ENCODE measurements around the gene NAT10.

Gene NAT10

DNA sequence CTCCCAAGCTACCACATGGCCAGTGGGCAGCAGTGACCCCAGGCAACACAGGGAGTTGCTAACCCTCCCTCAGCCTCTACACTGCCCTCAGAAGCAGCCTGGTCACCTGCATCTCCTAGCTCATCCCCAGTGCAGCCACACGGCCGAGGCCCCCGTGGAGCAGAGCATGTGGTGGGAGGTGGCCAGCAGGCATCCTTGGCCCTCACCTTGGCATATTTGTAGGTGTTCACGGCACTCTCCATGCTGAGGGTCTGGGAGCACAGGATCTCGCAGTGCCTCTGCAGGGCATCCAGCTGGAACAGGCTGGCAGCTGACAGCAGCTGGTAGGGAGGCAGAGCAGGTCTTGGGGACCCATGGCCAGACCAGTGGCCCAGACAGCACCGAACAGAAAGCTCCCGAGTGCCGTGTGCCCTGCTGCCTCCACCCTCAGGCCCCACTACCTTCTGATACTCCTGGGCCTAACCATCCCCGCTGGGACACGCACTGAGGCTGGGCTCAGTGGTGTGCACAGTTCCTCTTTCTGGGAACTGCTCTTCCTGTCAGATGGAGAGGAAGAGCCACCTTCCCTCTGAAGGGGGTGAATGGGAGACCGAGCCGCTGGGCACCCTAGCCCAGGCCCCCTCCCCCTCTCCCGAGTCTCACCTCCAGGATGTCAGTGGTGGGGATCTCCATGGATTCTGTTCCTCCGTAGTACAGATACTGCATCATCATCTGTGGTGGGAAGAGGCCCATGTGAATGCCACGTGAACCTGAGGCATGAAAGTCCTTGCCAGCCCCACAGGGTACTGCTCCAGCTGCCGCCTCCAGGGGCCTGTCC lies 48.8 kb downstream of the NAT10 start:
- TF ChIP-seq POLR2AphosphoS5 (IDR thresholded peaks at IDR 0.05; ENCODE audit: low read depth, low read length) (no peak), TAF1 (IDR thresholded peaks at IDR 0.05; ENCODE audit: borderline replicate concordance, insufficient read depth, low read length) (no peak), SIN3A (IDR thresholded peaks at IDR 0.05; ENCODE audit: borderline replicate concordance, insufficient read depth, low read length) (no peak), FOXP2 (optimal IDR thresholded peaks at IDR 0.05; ENCODE audit: borderline replicate concordance, extremely low read depth, extremely low read length, insufficient read depth) (no peak)
- TF ChIP-seq, protein P1, sequence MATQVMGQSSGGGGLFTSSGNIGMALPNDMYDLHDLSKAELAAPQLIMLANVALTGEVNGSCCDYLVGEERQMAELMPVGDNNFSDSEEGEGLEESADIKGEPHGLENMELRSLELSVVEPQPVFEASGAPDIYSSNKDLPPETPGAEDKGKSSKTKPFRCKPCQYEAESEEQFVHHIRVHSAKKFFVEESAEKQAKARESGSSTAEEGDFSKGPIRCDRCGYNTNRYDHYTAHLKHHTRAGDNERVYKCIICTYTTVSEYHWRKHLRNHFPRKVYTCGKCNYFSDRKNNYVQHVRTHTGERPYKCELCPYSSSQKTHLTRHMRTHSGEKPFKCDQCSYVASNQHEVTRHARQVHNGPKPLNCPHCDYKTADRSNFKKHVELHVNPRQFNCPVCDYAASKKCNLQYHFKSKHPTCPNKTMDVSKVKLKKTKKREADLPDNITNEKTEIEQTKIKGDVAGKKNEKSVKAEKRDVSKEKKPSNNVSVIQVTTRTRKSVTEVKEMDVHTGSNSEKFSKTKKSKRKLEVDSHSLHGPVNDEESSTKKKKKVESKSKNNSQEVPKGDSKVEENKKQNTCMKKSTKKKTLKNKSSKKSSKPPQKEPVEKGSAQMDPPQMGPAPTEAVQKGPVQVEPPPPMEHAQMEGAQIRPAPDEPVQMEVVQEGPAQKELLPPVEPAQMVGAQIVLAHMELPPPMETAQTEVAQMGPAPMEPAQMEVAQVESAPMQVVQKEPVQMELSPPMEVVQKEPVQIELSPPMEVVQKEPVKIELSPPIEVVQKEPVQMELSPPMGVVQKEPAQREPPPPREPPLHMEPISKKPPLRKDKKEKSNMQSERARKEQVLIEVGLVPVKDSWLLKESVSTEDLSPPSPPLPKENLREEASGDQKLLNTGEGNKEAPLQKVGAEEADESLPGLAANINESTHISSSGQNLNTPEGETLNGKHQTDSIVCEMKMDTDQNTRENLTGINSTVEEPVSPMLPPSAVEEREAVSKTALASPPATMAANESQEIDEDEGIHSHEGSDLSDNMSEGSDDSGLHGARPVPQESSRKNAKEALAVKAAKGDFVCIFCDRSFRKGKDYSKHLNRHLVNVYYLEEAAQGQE (IDR thresholded peaks at IDR 0.05; ENCODE audit: insufficient read depth in 1 of 2, low read depth in 2 of 2, low read length in 2 of 2): no peak

DNA sequence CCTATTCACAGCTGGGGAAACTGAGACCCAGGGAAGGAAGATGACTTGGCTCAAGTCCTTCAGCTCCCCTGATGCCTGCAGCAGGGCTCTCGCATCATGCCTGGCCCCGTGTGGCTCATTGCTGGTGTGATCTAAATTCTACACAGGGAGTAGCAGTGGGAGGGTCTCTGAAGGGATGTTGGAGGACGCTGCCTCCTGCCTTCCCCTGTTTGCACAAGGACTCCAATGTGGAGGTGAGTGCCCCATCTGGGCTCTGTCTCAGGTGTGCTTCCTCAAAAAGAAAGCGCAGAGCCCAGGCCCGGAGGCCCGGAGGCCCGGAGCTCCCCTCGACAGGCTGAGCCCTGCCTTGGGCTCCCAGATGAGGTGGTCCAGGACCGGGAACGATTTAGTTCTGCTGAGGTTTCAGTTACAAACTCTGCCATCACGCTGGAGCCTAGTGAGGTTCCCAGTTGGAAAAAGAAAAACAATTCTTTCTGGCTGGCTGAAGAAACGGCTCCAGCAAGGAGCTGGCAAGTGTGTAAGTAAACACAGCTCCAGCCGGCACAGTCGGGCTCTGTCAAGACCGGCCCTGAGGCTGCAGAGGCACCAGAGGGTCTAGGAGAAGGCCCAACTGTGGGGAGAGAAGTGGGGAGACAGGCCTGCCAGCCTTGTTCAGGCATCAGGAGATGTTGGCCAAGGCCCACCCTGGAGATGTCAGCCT lies 49.8 kb downstream of the NAT10 start:
- TF ChIP-seq SIN3A (IDR thresholded peaks at IDR 0.05; ENCODE audit: borderline replicate concordance, insufficient read depth, low read length) (no peak), POLR2AphosphoS5 (IDR thresholded peaks at IDR 0.05; ENCODE audit: low read depth, low read length) (0 out of 2 replicates have a peak, but pooled peaks have one; percentile 11)

DNA sequence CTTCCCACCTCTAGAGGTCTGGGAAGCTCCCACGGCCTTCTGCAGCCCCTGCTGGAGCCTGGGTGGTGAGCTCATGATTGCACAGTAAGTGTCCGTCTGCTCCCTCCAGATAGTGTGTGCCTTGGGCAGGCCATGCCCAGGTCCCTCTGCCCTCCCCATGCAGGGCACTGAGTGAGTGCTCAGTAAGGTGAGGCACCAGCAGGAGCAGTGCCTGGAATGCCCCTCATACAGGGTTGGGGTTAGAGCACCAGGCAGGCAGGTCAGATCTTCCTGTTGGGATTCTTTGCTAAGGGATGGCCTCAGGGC lies 50.3 kb downstream of the NAT10 start:
- TF ChIP-seq, protein P1 (IDR thresholded peaks at IDR 0.05; ENCODE audit: insufficient read depth in 1 of 2, low read depth in 2 of 2, low read length in 2 of 2): no peak
- TF ChIP-seq FOXP2 (optimal IDR thresholded peaks at IDR 0.05; ENCODE audit: borderline replicate concordance, extremely low read depth, extremely low read length, insufficient read depth) (no peak), POLR2AphosphoS5 (IDR thresholded peaks at IDR 0.05; ENCODE audit: low read depth, low read length) (no peak), TAF1 (IDR thresholded peaks at IDR 0.05; ENCODE audit: borderline replicate concordance, insufficient read depth, low read length) (no peak), SIN3A (IDR thresholded peaks at IDR 0.05; ENCODE audit: borderline replicate concordance, insufficient read depth, low read length) (no peak)

DNA sequence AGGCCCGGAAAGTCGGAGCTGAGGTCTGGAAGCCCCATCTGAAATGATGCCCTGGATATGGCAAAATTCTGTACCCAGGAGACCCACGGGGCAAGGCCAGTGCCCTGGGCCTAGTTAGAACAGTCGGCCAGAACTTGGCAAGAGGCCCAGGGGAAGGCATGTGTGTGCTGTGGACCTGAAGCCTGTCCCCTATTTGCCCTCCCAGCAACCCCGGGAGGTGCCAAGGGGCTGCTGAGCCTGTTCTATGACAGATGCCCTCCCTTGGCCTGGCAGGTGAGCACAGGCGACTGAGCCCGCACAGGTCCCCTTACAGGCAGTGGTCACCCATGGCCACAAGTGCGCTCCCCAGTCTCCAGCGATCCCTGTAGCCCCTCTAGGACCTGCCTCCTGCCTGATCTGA lies 51.7 kb downstream of the NAT10 start:
- TF ChIP-seq SIN3A (IDR thresholded peaks at IDR 0.05; ENCODE audit: borderline replicate concordance, insufficient read depth, low read length) (no peak), POLR2AphosphoS5 (IDR thresholded peaks at IDR 0.05; ENCODE audit: low read depth, low read length) (no peak), FOXP2 (optimal IDR thresholded peaks at IDR 0.05; ENCODE audit: borderline replicate concordance, extremely low read depth, extremely low read length, insufficient read depth) (no peak), TAF1 (IDR thresholded peaks at IDR 0.05; ENCODE audit: borderline replicate concordance, insufficient read depth, low read length) (no peak)
- TF ChIP-seq, protein P1 (IDR thresholded peaks at IDR 0.05; ENCODE audit: insufficient read depth in 1 of 2, low read depth in 2 of 2, low read length in 2 of 2): no peak

DNA sequence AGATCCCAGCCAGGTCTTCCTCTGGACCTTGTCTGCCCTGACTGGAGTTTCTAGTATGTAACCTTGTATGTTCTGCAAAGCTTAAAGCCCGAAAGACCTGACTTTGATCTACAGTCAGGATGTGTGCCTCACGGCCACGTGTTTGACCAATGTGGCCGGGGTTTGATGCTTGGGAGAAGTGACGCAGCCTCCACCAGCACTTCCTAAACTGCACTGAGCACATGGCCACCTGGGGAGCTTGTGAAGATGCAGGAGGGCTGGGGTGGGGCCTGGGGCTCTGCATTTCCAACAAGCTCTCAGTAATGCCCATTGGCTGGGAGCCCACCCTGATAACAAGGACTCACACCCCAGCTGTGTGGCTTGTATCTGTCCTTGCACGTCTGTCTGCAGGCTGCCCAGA lies 53.2 kb downstream of the NAT10 start:
- TF ChIP-seq TAF1 (IDR thresholded peaks at IDR 0.05; ENCODE audit: borderline replicate concordance, insufficient read depth, low read length) (no peak), FOXP2 (optimal IDR thresholded peaks at IDR 0.05; ENCODE audit: borderline replicate concordance, extremely low read depth, extremely low read length, insufficient read depth) (no peak), POLR2AphosphoS5 (IDR thresholded peaks at IDR 0.05; ENCODE audit: low read depth, low read length) (no peak), SIN3A (IDR thresholded peaks at IDR 0.05; ENCODE audit: borderline replicate concordance, insufficient read depth, low read length) (no peak)
- TF ChIP-seq, protein P1 (IDR thresholded peaks at IDR 0.05; ENCODE audit: insufficient read depth in 1 of 2, low read depth in 2 of 2, low read length in 2 of 2): no peak
